Measurements from ENCODE around the gene SPEM1.

DNA sequence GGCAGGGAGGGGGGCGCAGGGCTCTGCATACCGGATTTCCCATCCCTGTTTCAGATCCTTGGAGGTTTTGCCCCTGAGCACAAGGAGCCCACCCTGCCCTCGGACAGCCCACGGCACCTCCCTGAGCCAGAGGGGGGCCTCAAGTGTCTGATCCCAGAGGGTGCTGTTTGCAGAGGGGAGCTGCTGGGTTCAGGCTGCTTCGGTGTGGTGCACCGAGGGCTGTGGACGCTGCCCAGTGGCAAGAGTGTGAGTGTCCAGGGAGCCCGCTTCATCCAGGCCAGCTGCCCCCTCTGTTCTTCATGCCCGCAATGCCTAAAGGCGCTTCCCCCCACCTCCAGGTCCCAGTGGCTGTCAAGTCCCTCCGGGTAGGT, 36.8 kb upstream of the SPEM1 start:
- TF ChIP-seq, protein P1, sequence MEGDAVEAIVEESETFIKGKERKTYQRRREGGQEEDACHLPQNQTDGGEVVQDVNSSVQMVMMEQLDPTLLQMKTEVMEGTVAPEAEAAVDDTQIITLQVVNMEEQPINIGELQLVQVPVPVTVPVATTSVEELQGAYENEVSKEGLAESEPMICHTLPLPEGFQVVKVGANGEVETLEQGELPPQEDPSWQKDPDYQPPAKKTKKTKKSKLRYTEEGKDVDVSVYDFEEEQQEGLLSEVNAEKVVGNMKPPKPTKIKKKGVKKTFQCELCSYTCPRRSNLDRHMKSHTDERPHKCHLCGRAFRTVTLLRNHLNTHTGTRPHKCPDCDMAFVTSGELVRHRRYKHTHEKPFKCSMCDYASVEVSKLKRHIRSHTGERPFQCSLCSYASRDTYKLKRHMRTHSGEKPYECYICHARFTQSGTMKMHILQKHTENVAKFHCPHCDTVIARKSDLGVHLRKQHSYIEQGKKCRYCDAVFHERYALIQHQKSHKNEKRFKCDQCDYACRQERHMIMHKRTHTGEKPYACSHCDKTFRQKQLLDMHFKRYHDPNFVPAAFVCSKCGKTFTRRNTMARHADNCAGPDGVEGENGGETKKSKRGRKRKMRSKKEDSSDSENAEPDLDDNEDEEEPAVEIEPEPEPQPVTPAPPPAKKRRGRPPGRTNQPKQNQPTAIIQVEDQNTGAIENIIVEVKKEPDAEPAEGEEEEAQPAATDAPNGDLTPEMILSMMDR (conservative IDR thresholded peaks at IDR 0.05): no peak
- no peak for TF ChIP-seq EZH2 (IDR thresholded peaks at IDR 0.05; ENCODE audit: low read depth)

Data from PC-9 (cell line).